Left ventricle myocardium inferior (tissue), 1 donor: ENCODE results near the gene OR5B3. TPM values are rescaled to one million over a fixed set of nuclear protein-coding genes. Genes with fewer than 3 reads are reported as not detected.
"Not testable (repeated sequence)": the region's sequence is repeated elsewhere in the genome, so short reads cannot be mapped to it uniquely, and the experiment has no call there.

Experiments used
- DNase-seq: peaks from one replicate; pipeline ENCODE4 v3.0.0-alpha.2; 2020
- H3K27ac ChIP-seq: fragments of 200-600 bp; replicated peaks from 2 replicates; pipeline ENCODE4 v1.8.0; 2021
- H3K27me3 ChIP-seq: fragments of 200-600 bp; 2 replicates; pipeline ENCODE4 v1.8.0; 2021; ENCODE audit warnings: low read depth
- H3K36me3 ChIP-seq: fragments of 200-600 bp; 2 replicates; pipeline ENCODE4 v1.8.0; 2021
- H3K4me1 ChIP-seq: fragments of 200-600 bp; 2 replicates; pipeline ENCODE4 v1.8.0; 2021
- H3K4me3 ChIP-seq: fragments of 200-600 bp; 2 replicates; pipeline ENCODE4 v1.8.0; 2021; ENCODE audit warnings: mild to moderate bottlenecking, moderate library complexity
- H3K9me3 ChIP-seq: fragments of 200-600 bp; replicated peaks from 2 replicates; pipeline ENCODE4 v1.8.0; 2021
- intact Hi-C: fragments of 100-400 bp; cut with micrococcal nuclease; formaldehyde crosslinking; loops from one replicate; pipeline ENCODE4 v1.11.0; 2022
- total RNA-seq: library from RNA; stranded (reverse); fragmentation: NEBNext Ultra II Directional; extraction: Animal tissue kit (Norgen Biotek cat#: 25700); gene quantifications from one replicate; pipeline ENCODE4 v1.2.1, GENCODE V29; 2021
- TF ChIP-seq, protein P1 (sequence below): fragments of 200-600 bp; IDR thresholded peaks from 2 replicates; pipeline ENCODE4 v1.8.0; 2021; ENCODE audit warnings: antibody characterized with exemption, mild to moderate bottlenecking, borderline replicate concordance
- donor health status: DM: no; HTN: yes; CAD: no; lungs with severe emphysema.

Gene OR5B3
- total RNA-seq, 1 donor from 2014 or later, result not detected

DNA sequence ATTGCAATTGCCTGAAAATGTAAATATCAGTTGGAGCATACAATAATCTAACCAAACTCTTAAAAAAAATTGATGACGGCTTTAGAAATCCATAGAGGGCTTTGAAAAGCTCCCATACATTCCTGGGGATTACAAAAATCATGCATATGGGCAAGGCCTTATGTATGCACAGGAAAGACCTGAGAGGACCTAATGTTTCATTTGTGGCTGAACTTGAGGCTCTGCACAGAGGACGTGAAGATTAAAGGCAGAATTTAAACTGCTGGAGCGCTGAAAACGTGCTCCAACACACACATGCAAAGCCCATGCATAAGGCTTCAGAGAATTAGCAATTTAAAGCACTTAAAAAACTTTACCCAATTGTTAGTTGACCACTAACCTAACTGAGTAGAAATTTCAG, 31.8 kb upstream of the OR5B3 start:
- intact Hi-C loops, result no loop called here
- DNase-seq, result no peak
- peaks cover 22% of the 10 kb centered on the region for H3K9me3 ChIP-seq
- no peak overlapping the region for H3K4me3 ChIP-seq
- TF ChIP-seq, protein P1, sequence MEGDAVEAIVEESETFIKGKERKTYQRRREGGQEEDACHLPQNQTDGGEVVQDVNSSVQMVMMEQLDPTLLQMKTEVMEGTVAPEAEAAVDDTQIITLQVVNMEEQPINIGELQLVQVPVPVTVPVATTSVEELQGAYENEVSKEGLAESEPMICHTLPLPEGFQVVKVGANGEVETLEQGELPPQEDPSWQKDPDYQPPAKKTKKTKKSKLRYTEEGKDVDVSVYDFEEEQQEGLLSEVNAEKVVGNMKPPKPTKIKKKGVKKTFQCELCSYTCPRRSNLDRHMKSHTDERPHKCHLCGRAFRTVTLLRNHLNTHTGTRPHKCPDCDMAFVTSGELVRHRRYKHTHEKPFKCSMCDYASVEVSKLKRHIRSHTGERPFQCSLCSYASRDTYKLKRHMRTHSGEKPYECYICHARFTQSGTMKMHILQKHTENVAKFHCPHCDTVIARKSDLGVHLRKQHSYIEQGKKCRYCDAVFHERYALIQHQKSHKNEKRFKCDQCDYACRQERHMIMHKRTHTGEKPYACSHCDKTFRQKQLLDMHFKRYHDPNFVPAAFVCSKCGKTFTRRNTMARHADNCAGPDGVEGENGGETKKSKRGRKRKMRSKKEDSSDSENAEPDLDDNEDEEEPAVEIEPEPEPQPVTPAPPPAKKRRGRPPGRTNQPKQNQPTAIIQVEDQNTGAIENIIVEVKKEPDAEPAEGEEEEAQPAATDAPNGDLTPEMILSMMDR, result no peak
- H3K27ac ChIP-seq, result no peak overlapping the region
- H3K4me1 ChIP-seq, result no peaks in the 10 kb centered on the region
- no peaks in the 10 kb centered on the region for H3K27me3 ChIP-seq
- no peaks in the 10 kb centered on the region for H3K36me3 ChIP-seq

DNA sequence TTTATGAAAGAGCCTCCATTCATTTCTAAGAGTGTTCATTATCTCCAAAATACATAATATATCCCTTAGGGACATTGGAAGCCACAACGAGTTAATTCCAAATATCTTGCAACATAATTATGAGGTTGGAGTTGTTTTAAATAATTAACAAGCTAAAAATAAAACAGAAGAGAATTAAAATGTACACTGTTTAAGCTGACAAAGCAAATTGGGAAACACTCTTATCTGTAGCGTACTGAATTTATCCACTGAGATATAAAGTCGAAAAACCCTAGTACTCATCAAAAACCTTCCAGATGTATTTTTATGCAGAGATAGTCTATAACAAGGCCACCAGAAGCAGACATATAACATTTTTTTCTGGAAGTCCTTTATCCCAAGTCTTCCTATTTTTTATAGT, 27.5 kb upstream of the OR5B3 start:
- Histone ChIP-seq H3K9me3 (peaks cover 37% of the 10 kb centered on the region), H3K27ac (no peak overlapping the region), H3K27me3 (no peaks in the 10 kb centered on the region), H3K36me3 (no peaks in the 10 kb centered on the region), H3K4me3 (no peak overlapping the region), H3K4me1 (no peaks in the 10 kb centered on the region)
- DNase-seq, result no peak
- TF ChIP-seq, protein P1, result no peak
- intact Hi-C loops, result no loop called here

DNA sequence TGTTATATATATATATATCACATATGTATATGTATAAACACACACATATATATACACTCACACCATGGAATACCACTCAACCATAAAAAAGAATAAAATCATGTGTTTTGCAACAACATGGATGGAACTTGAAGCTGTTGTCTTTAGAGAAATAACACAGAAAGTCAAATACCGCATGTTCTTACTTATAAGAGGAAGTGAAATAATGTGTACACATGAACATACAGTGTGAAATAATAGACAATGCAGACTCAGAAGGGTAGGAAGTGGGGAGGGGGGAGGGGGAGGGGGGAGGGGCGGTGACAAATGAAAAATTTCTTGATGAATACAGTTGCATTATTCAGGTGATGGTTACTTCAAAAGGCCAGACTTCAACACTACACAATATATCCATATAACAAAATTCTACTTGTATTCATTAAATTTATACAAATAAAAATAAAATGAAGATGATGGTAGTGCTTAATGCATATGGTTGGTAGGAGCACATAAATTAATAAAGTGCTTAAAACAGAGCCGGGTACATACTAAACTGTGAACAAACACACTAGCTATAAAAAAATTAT, 27.0 kb upstream of the OR5B3 start:
- Histone ChIP-seq H3K9me3 (peaks cover 42% of the 10 kb centered on the region), H3K4me1 (no peaks in the 10 kb centered on the region), H3K27ac (no peak overlapping the region), H3K36me3 (no peaks in the 10 kb centered on the region), H3K4me3 (no peak overlapping the region), H3K27me3 (no peaks in the 10 kb centered on the region)
- TF ChIP-seq, protein P1, result no peak
- intact Hi-C loops, result no loop called here
- DNase-seq, result no peak

DNA sequence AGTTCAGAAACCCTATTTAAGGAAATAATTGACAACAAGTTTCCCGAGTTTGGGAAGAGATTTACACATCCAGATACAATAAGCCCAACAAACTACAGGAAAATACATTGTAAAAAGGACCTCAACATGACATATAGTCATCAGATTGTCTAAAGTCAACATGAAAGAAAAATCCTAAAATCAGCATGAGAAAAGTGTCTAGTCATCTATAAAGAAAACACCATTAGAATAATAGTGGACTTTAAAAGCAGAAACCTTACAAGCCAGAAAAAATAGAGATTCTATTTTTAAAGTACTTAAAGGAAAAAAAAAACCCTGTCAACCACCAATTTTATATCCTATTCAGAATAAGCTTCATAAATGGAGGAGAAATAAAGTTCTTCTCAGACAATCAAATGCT, 22.6 kb upstream of the OR5B3 start:
- H3K9me3 ChIP-seq, result peaks cover 27% of the 10 kb centered on the region
- DNase-seq, result no peak

DNA sequence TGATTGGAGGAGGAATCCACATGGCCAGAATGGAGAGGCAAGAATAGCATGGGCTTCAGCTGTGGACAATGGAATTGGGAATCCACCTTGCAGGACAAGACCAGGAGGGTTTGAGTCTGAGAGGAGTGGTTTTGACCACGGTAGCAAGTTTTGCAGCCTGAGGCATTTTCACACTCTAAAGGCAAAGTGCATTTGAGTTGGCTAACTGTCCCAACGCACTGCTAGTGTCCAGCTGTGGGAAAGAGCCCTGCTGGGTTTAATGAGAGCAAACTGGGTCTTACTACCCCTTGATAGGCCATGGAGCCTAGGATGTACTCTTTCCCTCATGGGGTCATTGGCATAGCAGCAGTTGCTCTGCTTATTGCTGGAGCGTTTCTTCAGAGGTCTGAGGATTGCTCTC, 21.3 kb upstream of the OR5B3 start, which contains the start of gene OR5B2:
Gene OR5B2, minus strand, starts transcription at position 101 of the 400 bp plus-strand sequence. CDS start 4,860 bp downstream, outside the sequence.
- no peaks in the 10 kb centered on the region for H3K4me1 ChIP-seq
- H3K27ac ChIP-seq, result no peak within 1 kb of the TSS
- intact Hi-C loops, result no loop called here
- H3K9me3 ChIP-seq, result peaks cover 27% of the 10 kb centered on the region
- DNase-seq, result no peak
- no peaks in the 10 kb centered on the region for H3K27me3 ChIP-seq
- H3K4me3 ChIP-seq, result no peak within 1 kb of the TSS
- H3K36me3 ChIP-seq, result no peaks in the 10 kb centered on the region
- TF ChIP-seq, protein P1, result no peak

More for the DNA sequence above, 22.6 kb upstream of the OR5B3 start:
- Histone ChIP-seq H3K4me3 (no peak overlapping the region), H3K36me3 (no peaks in the 10 kb centered on the region), H3K27me3 (no peaks in the 10 kb centered on the region), H3K27ac (no peak overlapping the region), H3K4me1 (no peaks in the 10 kb centered on the region)
- TF ChIP-seq, protein P1, result no peak
- intact Hi-C loops, result no loop called here

DNA sequence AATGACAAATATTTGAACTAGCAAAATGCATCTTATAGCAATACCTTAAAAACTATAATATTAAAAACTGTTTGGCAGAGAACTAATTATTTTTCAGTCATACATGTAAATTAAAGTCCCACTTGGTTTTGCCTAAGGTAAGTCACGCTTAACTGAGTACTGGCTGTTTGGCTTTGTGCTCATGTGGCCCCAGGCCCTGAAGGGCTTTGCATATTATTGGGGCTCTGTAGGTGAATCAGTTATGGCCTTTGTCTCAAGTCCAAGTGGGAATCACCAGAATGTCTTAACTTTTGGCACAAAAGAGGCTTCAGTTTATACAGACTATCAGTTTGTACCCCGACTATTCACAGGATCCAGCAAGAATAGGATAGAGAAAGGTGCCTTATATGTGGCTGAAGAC, 7.1 kb downstream of the OR5B3 start:
- intact Hi-C loops, result not testable (repeated sequence)

More for the DNA sequence above, 7.1 kb downstream of the OR5B3 start:
- H3K27me3 ChIP-seq, H3K4me1 ChIP-seq, H3K27ac ChIP-seq, DNase-seq, H3K36me3 ChIP-seq, H3K4me3 ChIP-seq: not testable (repeated sequence)
- peaks cover 24% of the 10 kb centered on the region for H3K9me3 ChIP-seq
